Panc1 (cell line): ENCODE results near the gene TSHZ2.

Experiments
- SIN3A ChIP-seq: IDR thresholded peaks from 2 replicates; pipeline ENCODE4 v1.6.1; 2012; ENCODE audit warnings: low read depth, mild to moderate bottlenecking, low read length, moderate library complexity, borderline replicate concordance; ENCODE audit not compliant: insufficient read depth
- TF ChIP-seq, protein P1 (sequence below): fragments of 450-650 bp; IDR thresholded peaks from 2 replicates; pipeline ENCODE4 v1.5.1; 2017; ENCODE audit warnings: mild to moderate bottlenecking
- TF ChIP-seq, protein P2 (sequence below), 2 experiments: IDR thresholded peaks; 2 replicates each; pipeline ENCODE4 v1.6.1; 2011 to 2012; ENCODE audit warnings: low read depth in 2 of 2, control low read depth in 1 of 2, low read length in 1 of 2, mild to moderate bottlenecking in 1 of 2, moderate library complexity in 1 of 2; ENCODE audit not compliant: insufficient read depth in 1 of 2

DNA sequence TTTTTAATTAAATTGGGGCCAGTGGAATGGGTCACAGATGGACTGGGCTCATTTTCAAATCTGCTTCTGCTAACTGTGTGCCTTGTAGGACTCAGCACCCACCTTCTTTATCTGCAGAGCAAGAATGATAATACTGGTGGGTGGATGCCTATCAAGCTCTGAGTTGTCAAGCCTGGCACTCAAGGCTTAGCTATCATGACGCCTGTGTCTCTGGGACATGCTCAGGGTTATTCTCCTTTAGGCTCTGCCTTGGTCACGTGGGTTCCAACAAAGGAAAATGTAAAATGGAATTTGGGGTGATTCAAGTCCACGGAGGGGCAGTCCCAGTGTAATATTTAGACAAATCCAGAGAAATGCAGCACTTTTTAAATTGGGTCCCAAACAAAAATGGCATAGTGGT, 202.3 kb downstream of the TSHZ2 start:
- TF ChIP-seq, protein P1, sequence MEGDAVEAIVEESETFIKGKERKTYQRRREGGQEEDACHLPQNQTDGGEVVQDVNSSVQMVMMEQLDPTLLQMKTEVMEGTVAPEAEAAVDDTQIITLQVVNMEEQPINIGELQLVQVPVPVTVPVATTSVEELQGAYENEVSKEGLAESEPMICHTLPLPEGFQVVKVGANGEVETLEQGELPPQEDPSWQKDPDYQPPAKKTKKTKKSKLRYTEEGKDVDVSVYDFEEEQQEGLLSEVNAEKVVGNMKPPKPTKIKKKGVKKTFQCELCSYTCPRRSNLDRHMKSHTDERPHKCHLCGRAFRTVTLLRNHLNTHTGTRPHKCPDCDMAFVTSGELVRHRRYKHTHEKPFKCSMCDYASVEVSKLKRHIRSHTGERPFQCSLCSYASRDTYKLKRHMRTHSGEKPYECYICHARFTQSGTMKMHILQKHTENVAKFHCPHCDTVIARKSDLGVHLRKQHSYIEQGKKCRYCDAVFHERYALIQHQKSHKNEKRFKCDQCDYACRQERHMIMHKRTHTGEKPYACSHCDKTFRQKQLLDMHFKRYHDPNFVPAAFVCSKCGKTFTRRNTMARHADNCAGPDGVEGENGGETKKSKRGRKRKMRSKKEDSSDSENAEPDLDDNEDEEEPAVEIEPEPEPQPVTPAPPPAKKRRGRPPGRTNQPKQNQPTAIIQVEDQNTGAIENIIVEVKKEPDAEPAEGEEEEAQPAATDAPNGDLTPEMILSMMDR = no peak
- TF ChIP-seq, protein P2, sequence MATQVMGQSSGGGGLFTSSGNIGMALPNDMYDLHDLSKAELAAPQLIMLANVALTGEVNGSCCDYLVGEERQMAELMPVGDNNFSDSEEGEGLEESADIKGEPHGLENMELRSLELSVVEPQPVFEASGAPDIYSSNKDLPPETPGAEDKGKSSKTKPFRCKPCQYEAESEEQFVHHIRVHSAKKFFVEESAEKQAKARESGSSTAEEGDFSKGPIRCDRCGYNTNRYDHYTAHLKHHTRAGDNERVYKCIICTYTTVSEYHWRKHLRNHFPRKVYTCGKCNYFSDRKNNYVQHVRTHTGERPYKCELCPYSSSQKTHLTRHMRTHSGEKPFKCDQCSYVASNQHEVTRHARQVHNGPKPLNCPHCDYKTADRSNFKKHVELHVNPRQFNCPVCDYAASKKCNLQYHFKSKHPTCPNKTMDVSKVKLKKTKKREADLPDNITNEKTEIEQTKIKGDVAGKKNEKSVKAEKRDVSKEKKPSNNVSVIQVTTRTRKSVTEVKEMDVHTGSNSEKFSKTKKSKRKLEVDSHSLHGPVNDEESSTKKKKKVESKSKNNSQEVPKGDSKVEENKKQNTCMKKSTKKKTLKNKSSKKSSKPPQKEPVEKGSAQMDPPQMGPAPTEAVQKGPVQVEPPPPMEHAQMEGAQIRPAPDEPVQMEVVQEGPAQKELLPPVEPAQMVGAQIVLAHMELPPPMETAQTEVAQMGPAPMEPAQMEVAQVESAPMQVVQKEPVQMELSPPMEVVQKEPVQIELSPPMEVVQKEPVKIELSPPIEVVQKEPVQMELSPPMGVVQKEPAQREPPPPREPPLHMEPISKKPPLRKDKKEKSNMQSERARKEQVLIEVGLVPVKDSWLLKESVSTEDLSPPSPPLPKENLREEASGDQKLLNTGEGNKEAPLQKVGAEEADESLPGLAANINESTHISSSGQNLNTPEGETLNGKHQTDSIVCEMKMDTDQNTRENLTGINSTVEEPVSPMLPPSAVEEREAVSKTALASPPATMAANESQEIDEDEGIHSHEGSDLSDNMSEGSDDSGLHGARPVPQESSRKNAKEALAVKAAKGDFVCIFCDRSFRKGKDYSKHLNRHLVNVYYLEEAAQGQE (IDR thresholded peaks at IDR 0.05; ENCODE audit: insufficient read depth in 1 of 2, low read depth in 2 of 2, low read length in 1 of 2) = no peak
- no peak for TF ChIP-seq SIN3A
